Gastroesophageal sphincter (tissue), 3 donors: ENCODE results near the gene PPP4R1.

Source experiments
- EP300 ChIP-seq: sonication (generic); formaldehyde crosslinking; IDR thresholded peaks from one replicate; pipeline ENCODE4 v1.6.1; 2017; ENCODE audit warnings: antibody characterized with exemption, mild to moderate bottlenecking
- POLR2A ChIP-seq, 2 donors: fragments of 450-650 bp; IDR thresholded peaks; one replicate each; pipeline ENCODE4 v1.6.1; 2017; ENCODE audit warnings: antibody characterized with exemption in 2 of 2, mild to moderate bottlenecking in 2 of 2, moderate library complexity in 1 of 2
- TF ChIP-seq, protein P1 (sequence below), 4 experiments: fragments of 200-600 bp in 2 of 4; fragments of 450-650 bp in 2 of 4; sonication (generic) in 1 of 4; IDR thresholded peaks; one replicate each; pipeline ENCODE4 v1.5.1; 2017 to 2019; ENCODE audit warnings: antibody characterized with exemption in 4 of 4, mild to moderate bottlenecking in 2 of 4, moderate library complexity in 2 of 4

- TF ChIP-seq, protein P1, sequence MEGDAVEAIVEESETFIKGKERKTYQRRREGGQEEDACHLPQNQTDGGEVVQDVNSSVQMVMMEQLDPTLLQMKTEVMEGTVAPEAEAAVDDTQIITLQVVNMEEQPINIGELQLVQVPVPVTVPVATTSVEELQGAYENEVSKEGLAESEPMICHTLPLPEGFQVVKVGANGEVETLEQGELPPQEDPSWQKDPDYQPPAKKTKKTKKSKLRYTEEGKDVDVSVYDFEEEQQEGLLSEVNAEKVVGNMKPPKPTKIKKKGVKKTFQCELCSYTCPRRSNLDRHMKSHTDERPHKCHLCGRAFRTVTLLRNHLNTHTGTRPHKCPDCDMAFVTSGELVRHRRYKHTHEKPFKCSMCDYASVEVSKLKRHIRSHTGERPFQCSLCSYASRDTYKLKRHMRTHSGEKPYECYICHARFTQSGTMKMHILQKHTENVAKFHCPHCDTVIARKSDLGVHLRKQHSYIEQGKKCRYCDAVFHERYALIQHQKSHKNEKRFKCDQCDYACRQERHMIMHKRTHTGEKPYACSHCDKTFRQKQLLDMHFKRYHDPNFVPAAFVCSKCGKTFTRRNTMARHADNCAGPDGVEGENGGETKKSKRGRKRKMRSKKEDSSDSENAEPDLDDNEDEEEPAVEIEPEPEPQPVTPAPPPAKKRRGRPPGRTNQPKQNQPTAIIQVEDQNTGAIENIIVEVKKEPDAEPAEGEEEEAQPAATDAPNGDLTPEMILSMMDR (IDR thresholded peaks at IDR 0.05) = no peak
- TF ChIP-seq POLR2A (IDR thresholded peaks at IDR 0.05) = no peak
- TF ChIP-seq EP300 = no peak
These were observed 55.8 kb downstream of the PPP4R1 start for GRCh38 chr18:9558387-9559064.
